ENCODE results near the gene SPRED3.

DNA sequence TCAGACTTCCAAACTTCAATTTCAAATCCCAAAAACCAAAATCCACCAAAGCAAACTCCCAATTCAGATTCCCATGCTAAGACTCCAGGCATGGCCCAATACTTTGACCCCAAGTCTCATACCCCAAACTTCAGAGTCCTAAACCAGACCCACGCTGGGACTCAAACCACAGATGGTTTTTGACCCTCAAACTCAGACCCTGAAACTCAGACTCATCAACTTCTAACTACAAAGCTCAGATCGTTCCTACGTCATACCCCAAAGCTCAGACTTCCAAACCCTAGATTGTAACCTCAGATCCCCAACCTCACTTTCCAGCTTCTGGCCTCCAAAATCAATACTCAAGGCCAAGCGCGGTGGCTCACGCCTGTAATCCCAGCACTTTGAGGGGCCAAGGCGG is 56.9 kb downstream of the SPRED3 start:
- no peak for TF ChIP-seq EZH2phosphoT487 (IDR thresholded peaks at IDR 0.05; ENCODE audit: low read depth)
- TF ChIP-seq, protein P1, sequence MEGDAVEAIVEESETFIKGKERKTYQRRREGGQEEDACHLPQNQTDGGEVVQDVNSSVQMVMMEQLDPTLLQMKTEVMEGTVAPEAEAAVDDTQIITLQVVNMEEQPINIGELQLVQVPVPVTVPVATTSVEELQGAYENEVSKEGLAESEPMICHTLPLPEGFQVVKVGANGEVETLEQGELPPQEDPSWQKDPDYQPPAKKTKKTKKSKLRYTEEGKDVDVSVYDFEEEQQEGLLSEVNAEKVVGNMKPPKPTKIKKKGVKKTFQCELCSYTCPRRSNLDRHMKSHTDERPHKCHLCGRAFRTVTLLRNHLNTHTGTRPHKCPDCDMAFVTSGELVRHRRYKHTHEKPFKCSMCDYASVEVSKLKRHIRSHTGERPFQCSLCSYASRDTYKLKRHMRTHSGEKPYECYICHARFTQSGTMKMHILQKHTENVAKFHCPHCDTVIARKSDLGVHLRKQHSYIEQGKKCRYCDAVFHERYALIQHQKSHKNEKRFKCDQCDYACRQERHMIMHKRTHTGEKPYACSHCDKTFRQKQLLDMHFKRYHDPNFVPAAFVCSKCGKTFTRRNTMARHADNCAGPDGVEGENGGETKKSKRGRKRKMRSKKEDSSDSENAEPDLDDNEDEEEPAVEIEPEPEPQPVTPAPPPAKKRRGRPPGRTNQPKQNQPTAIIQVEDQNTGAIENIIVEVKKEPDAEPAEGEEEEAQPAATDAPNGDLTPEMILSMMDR (IDR thresholded peaks at IDR 0.05; ENCODE audit: low read depth, low read length): no peak
